A673 (cell line): Measurements from ENCODE around the gene GNB2.

ENCODE experiments used
- CTCF ChIP-seq: fragments of 300-800, 200-600 bp; sonication (generic); conservative IDR thresholded peaks from 2 replicates; pipeline ENCODE4 v1.5.1; 2017; ENCODE audit warnings: low read depth, mild to moderate bottlenecking, antibody characterized with exemption, low read length, moderate library complexity, mixed read lengths
- EZH2 ChIP-seq: fragments of 200-600 bp; sonication (generic); IDR thresholded peaks from 2 replicates; pipeline ENCODE4 v1.6.1; 2017; ENCODE audit warnings: borderline replicate concordance, low read depth, mild to moderate bottlenecking, mixed read lengths, antibody characterized with exemption, low read length; ENCODE audit not compliant: poor library complexity, severe bottlenecking

- TF ChIP-seq EZH2 = no peak
- TF ChIP-seq CTCF = no peak
Measured at GRCh38 chr7:100696123-100696521, 22.6 kb downstream of the GNB2 start.
